HG02938 (cell line): ENCODE results near the gene SDHA.
A peak's percentile ranks its signal among the peaks of the same experiment; 100 is the strongest.

Source experiments
- ATAC-seq: cut with Tn5 transposase; IDR thresholded peaks from one replicate; pipeline ENCODE4 v1.9.1; 2021; ENCODE audit warnings: mild to moderate bottlenecking, moderate library complexity; ENCODE audit not compliant: unreplicated experiment

Gene SDHA

DNA sequence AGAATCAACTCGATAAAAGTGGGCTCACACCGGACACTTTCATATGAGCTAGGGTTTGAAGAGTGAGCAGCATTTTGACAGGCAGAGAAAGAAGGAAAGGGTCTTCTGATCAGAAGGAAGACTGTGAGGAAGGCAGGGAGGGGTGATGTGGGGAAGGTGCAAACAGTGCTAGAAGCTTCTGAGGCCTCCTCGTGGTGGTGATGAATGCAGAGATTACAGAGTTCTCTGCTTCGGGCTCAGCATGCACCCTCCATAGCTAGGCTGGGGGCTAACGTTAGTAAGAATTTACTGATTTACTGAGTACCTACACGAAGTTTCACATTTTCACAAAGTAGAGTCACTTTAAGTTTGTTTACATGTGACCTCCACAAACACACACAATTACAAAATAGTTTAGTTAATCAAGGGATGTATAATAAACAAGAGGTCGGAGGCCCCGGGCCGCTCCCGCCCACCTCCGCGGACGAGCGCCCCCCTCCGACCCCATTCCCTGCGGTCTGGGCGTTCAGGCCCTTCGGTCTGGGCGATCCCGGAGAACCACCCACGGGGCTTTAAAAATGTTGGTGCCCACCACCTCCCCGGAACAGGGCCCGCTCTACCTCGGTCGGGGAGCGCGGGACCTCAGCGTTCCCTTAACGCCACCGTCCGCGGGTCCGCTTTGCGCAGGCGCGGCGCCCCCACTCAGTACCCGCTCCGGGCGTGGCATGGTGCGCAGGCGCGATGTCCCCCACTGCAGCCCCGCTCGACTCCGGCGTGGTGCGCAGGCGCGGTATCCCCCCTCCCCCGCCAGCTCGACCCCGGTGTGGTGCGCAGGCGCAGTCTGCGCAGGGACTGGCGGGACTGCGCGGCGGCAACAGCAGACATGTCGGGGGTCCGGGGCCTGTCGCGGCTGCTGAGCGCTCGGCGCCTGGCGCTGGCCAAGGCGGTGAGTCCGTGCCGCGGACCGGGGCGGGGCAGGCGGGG lies at the start of gene SDHA, which contains the start of gene CCDC127:
TSS of gene SDHA (plus strand) at position 827 of the 963 bp plus-strand sequence. CDS start at position 863, 36 bp downstream.
TSS of gene CCDC127 (minus strand) at position 660 of the 963 bp plus-strand sequence. CDS start 1,304 bp downstream, outside the sequence.
- peak; percentile 75 for ATAC-seq

DNA sequence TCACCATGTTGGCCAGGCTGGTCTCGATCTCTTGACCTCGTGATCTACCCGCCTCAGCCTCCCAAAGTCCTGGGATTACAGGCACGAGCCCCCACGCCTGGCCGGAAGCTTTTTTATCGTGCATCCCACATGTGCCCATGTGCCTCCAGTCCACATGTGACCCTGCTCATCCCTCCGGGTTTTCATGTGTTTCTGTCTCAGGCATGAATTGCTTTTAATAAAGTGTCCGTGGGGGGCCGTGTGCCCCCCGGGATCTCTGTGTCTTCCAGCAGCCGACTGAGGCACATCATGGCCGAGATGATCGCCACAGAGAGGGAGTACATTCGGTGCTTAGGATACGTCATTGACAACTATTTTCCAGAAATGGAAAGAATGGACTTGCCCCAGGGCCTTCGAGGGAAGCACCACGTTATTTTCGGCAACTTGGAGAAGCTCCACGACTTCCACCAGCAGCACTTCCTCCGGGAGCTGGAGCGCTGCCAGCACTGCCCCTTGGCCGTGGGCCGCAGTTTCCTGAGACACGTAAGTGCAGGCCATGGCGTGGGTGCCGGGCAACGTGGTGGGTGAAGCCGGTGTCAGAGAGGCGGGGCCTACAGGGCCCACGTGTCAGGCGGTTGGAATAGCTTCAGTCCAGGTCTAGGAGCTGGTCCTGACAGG lies 48.9 kb upstream of the SDHA start:
- no peak for ATAC-seq

DNA sequence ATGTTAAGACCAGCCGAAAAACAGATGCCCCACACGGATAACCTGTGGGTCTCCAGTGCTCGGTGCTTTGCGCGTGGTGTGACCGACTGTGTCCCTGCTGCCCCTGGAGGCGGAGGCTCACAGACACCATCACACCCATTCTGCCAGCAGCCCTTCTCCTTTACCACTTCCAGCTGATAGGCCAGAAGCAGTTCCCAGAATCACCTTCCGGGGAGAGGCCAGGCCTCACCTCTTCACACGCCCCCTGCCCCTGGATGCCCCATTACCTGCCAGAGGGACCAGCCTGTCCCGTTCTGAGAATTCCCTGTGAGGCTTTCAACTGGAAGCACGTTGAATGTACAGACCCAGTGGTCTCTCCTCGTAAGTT lies 48.4 kb upstream of the SDHA start:
- no peak for ATAC-seq

DNA sequence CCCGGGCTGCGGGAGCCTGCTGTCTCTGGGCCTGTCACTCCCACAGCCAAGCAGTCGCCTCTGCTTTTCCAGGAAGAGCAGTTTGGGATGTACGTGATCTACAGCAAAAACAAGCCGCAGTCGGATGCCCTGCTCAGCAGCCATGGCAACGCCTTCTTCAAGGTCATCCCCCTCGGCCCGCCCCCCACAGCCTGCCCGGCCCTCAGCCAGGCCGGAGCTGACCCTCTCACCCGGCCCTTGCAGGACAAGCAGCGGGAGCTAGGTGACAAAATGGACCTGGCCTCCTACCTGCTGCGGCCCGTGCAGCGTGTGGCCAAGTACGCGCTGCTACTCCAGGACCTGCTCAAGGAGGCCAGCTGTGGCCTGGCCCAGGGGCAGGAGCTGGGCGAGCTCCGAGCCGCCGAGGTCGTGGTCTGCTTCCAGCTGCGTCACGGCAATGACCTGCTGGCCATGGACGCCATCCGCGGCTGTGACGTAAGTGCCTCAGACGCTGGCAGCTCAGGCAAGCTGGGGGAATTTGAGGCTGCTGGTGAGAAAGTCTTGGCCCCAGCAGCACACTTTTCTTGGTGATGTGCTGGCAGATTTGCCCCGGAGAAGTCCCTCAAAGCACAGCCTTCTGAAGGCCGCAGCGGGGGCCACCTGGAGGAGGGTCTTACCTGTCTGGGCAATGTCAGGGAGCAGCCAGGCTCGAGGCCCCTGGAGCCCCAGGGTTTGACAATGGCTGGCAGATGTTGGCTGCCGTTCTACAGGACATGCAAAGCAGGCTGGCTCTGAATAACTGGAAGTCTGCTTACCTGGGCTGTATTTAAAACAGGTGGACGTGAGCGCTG lies 46.9 kb upstream of the SDHA start:
- ATAC-seq: no peak

DNA sequence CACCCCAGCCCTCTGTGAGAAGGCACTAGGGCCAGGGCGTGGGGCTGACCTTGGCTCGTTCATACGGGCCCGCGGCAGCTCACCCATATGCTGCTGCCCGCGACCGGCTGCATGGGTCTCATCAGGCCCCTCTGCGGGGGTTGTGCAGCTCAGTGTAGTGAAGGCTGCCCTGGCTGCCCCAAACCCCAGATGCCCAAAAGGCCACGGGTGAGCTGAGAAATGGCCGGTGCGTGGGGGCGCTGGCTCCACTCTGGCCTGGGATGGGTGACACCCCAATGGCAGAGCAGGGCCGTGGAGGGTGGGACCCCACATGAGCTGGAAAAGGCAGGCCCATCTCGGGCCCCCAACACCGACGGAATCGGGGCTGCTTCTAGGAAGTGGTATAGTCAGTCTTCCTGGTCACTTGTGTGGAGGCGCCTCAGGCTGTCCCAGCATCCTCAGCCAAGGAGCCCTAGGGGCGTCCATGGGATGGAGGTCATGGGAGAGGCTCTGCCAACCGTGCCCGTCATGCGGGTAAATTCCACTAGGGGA lies 46.3 kb upstream of the SDHA start:
- ATAC-seq: no peak

DNA sequence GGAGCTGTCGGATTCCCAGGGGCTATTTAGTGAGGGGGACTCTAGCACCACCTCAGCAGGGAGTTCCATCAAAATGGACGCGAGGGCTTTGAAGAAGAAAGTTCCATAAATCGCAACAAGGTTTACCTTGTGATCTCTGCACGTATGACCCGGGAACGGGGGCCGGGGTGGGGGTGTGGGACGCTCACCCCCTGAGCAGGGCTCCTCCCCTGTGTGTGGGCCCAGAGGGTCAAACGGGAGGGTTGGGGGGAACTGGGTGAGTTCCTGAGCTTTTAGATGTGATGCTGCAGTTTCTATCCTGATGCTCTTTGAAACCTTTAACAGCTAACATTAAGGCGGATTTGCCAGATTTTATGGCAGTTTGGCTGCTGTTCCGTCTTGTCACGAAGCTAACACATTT lies 45.7 kb upstream of the SDHA start:
- ATAC-seq: no peak

DNA sequence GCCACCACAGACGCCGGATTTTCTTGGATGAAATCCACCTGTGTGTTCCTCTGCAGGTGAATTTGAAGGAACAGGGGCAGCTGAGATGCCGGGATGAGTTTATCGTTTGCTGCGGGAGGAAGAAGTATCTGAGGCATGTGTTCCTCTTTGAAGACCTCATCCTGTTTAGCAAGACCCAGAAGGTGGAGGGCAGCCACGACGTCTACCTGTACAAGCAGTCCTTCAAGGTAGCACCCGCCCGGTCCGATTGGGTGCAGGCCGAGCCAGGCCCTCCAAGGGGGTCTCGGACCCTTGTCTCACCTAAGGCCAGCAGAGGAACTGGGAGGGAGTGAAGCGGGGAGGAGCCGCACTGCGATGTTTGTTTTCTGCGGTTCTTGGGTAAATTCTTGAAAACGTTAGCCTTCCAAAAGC lies 45.3 kb upstream of the SDHA start:
- no peak for ATAC-seq

DNA sequence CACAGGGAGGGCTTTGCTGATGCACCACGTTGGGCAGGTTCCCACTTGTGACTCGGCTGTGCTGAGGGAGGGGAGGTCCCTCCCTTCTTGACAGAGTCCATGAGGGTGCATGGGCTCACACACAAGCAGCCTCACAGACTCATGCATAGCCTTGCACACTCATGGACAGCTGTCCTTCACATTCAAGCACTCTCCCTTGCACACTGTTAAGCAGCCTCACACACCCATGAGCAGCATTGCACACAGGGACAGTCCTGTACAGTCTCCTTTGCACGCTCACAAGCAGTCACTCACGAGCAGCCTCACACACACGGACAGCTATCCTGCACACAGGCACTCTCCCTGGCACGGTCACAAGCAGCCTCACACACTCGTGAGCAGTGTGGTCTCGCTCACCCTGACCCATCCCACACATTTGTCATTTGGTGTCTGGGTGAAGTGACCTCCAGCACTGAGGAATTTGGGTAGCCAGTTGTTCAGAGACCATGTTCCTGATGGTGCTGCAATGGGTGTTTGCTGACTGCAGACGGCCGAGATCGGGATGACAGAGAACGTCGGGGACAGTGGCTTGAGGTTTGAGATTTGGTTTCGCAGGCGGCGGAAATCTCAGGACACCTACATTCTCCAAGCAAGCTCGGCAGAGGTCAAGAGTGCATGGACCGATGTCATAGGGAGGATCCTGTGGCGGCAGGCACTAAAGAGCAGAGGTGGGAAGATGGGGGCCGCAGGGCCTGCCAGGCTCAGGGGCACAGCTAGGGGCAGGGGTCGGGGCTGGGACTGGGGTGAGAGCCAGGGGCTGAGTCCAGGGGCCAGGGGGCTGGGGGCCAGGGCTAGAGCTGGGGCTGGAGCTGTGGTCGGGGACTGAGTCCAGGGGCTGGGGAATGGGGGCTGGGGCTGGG lies 44.5 kb upstream of the SDHA start:
- ATAC-seq: no peak

DNA sequence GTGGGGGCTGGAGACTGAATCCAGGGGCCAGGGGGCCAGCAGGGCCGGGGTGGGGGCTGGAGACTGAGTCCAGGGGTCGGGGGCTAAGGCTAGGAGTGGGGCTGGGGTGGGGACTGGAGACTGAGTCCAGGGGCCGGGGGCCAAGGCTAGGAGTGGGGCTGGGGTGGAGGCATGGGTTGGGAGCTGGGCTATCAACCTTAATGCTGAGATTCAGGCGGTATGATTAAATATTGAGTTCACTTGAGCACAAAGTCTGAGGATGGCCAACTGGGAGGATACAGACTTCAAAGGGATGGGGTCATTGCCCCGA lies 43.9 kb upstream of the SDHA start:
- no peak for ATAC-seq

DNA sequence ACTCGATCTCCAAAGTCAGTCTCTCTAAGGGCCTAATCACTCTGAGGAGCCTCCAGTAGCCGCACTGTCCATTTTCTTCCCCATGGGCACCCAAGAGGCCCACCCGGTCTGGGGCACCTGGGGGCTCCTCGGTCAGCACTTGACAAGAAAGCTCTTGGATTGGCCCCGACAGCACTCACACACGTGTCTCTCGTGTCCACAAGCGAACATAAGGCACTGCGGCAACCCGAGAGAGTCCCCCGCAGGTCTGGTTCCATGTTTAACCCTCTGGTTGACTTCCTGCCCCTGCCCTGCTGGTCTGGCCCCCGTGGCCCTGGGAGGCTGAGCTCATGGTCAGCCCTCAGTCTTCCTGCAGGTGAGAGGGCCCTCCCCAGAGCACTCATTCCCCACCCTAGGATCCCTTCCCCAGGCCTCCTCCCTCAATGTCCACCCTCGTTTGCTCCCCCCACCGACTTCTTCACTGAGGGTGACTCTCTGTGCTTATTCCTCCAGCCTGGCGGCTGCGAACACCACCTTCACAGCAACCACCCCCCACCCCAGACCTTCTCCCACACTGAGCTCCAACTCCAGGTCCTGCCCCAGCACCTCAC lies 43.1 kb upstream of the SDHA start:
- no peak for ATAC-seq

DNA sequence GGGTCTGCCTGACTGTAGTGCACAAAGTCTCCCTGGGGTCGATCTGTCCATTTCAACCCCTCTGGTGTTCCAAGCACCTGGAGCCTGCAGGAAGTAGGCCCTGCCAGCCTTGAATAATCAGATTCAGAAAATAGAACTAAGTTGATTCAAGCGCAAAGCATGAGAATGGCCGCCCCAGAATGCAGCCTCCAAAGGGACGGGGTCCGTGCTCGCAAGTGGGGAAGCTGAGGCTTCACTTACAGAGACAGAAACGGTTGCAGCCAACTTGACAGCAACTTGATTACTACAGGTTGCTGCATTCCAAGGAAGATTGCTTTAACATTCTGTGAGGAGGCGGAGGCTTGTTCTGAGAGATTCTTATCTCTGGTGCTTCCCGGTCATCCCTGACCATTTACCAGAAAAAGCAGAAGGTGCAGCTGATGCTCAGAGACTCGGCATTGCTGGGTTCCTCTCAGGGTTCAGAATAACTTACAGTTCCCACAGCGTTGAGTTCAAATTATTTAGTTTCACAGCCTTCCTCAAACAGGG lies 41.8 kb upstream of the SDHA start:
- no peak for ATAC-seq

DNA sequence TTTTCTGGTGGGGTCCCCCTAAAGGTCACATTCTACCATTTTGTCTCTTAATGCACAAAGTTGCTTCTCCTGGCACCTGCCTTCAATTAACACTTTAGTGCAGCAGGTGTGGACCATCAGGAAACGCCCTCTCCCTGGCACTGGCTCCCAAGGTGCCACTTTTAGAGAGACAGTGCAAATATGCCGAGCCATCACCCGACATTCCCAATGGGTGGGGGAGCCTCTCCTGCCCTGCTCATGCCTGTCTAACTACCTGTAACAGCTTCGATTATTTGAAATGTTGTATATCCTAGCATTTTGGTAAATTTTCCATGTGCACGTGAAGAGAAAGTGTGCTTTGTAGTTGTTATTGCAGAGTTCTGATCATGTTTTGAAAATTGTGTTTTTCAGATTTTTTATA lies 40.0 kb upstream of the SDHA start:
- no peak for ATAC-seq

DNA sequence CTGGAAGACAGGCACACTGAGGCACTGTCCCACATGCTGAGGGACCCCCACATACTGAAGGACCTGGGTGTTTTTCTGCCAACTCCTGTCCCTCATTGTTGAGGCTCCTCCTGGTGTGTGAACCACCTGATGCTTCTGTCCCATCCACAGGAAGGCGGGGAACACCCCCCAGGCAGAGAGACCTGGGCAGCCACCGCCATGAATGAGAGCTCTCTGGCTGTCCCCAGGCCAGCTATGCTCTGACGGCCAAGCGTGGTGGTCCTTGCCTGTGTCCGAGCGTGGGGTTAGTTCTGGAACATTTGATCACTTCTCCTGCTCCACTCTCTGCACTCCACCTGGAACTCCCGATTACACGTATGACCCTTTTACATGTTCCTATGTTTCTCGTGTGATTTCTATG lies 38.7 kb upstream of the SDHA start:
- ATAC-seq: no peak

DNA sequence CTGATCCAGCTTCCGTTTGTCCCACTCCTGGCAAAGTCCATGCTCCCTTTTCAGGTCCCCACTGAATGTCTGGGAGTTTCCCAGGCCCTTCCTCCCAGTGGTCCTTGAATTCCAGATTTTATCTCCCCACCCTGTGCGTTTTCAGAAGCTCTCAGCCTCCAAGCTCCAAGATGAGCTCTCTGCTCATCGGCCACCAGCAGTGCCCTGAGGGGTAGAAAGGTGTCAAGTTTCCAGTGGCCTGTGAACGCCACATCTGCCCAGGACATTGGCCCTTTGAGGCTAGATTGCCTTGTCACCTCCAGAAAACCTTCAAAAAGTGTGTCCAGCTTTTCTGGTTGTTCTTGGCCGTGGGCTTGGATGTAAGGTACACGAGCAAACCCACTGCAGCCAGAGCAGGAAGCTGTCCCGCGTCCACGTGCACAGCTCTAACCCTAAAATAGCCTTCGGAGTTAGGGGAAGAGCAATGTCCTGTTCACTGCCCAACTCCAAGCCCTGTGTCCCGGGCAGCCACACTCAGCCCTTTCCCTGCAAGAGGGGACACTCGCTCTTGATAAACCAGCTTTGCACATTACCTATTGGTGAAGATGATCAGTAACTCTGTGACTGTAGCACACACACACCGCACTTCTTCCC lies 37.7 kb upstream of the SDHA start:
- no peak for ATAC-seq

DNA sequence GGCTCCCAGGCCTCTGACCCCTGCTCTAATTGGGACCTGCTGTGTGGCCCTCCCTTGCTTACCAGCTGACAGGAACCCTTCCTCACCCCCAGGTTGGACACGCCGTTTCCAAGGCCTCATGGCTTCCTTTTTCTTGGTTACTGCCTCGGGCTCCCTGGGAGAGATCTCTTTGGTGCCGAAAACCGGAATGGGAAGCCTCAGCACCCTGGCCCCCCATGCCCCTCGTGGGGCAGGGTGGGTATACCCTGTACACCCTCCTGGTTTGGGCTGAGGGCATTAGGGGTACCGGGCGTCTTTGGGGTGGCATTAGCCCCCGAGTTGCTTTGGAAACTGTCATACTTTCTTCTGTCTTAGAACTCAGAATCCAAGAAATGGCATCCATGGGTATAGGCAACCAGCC lies 37.0 kb upstream of the SDHA start:
- no peak for ATAC-seq

DNA sequence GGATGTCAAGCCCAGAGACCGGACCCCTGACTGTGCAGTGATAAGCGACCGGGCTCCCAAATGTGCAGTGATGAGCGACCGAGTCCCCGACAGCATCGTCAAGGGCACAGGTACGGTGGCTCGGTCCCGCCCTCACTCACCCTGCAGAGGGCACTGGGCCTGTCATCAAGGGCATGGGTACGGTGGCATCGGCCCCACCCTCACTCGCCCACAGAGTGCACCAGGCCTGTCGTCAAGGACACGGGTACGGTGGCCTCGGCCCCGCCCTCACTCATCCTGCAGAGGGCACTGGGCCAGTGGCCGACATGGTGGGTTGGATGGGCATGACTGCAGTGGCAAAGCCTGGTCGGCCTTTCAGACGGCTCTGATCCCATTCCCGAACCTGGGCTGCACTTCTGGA lies 36.6 kb upstream of the SDHA start:
- ATAC-seq: no peak

DNA sequence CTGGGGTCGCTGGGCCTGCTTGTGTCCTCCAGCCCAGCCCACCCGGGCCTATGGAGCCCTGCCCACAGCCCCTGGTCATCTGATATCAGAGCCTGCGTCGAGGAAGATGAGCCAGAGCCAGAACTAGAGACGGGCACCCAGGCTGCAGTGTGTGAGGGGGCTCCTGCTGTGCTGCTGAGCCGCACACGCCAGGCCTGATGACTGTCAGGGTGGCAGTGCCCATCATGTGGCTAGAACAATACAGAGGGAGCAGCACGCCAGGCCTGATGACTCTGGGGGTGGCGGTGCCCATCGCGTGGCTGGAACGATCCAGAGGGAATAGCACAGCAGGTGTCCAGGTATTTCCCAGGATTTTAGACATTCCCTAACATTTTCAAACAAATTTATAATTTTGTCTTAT lies 36.0 kb upstream of the SDHA start:
- ATAC-seq: no peak

DNA sequence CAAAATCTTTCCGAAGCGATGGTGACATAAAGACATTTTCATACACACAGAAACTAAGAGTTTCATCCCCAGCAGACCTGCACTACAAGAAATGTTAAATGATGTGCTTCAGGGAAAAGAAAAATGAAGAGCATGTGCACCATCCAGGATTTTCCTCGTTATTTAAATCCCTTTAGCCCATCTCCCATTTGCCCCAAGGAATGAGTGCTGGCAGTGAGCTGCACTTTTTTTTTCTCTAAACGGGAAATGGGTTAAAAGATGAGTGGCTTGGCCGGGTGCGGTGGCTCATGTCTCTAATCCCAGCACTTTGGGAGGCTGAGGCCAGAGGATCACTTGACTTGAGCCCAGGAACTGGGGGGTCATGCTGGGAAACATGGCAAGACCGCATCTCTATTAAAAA lies 33.6 kb upstream of the SDHA start:
- ATAC-seq: no peak
